Measurements from ENCODE around the gene PORCN. TPM values are rescaled to one million over a fixed set of nuclear protein-coding genes. Genes with fewer than 3 reads are reported as not detected.

Gene PORCN
- total RNA-seq, 1 donor from 2014 or later: 30.3 TPM

GRCh38 chrX:48470833-48471118, 38.0 kb upstream of the PORCN start:
- no peak overlapping the region for H2AFZ ChIP-seq (ENCODE audit: low read depth, low read length)
- H3K27me3 Mint-ChIP-seq (ENCODE audit: low read depth, unreplicated experiment): no peaks in the 10 kb centered on the region
- no peak overlapping the region for H3K4me2 ChIP-seq (ENCODE audit: low read length)
- no peak overlapping the region for H3K4me3 ChIP-seq (ENCODE audit: insufficient read depth, low read depth, low read length)
- no peaks in the 10 kb centered on the region for H3K36me3 Mint-ChIP-seq (ENCODE audit: low read depth, unreplicated experiment)
- no peak overlapping the region for H3K27ac Mint-ChIP-seq (ENCODE audit: unreplicated experiment)
- H3K4me1 ChIP-seq (ENCODE audit: insufficient read depth, low read length): peaks cover 9% of the 10 kb centered on the region
- DNase-seq (ENCODE audit: low read depth) (no peak), FAIRE-seq (no peak)
- no peaks in the 10 kb centered on the region for H4K20me1 ChIP-seq (ENCODE audit: insufficient read depth, low read length)
- no peaks in the 10 kb centered on the region for H3K27me3 ChIP-seq (ENCODE audit: insufficient read depth, low read length)
- no peak overlapping the region for H3K27ac ChIP-seq (ENCODE audit: low read depth, low read length)
- peaks cover 12% of the 10 kb centered on the region for H3K79me2 ChIP-seq (ENCODE audit: insufficient read depth, low read length)
- no peak overlapping the region for H3K4me3 Mint-ChIP-seq (ENCODE audit: unreplicated experiment)
- no peak overlapping the region for H3K9ac ChIP-seq (ENCODE audit: low read length)
- H3K9me3 ChIP-seq (ENCODE audit: insufficient read depth, low read depth, low read length): no peaks in the 10 kb centered on the region
- peaks cover 2% of the 10 kb centered on the region for H3K9me3 Mint-ChIP-seq (ENCODE audit: unreplicated experiment)
- no peaks in the 10 kb centered on the region for H3K36me3 ChIP-seq (ENCODE audit: insufficient read depth, low read length)
- TF ChIP-seq EZH2 (IDR thresholded peaks at IDR 0.05; ENCODE audit: insufficient read depth, low read length) (no peak), CTCF (IDR thresholded peaks at IDR 0.05; ENCODE audit: insufficient read depth, low read depth, low read length) (no peak)
- H3K4me1 Mint-ChIP-seq (ENCODE audit: low read depth, unreplicated experiment): peaks cover 15% of the 10 kb centered on the region

GRCh38 chrX:48471504-48471903, 37.3 kb upstream of the PORCN start:
- H3K4me3 Mint-ChIP-seq (ENCODE audit: unreplicated experiment): no peak overlapping the region
- Histone ChIP-seq H3K79me2 (ENCODE audit: insufficient read depth, low read length) (peaks cover 19% of the 10 kb centered on the region), H3K9ac (ENCODE audit: low read length) (no peak overlapping the region), H3K9me3 (ENCODE audit: insufficient read depth, low read depth, low read length) (no peaks in the 10 kb centered on the region), H3K36me3 (ENCODE audit: insufficient read depth, low read length) (no peaks in the 10 kb centered on the region), H3K27ac (ENCODE audit: low read depth, low read length) (no peak overlapping the region), H3K4me3 (ENCODE audit: insufficient read depth, low read depth, low read length) (no peak overlapping the region), H3K27me3 (ENCODE audit: insufficient read depth, low read length) (no peaks in the 10 kb centered on the region), H4K20me1 (ENCODE audit: insufficient read depth, low read length) (no peaks in the 10 kb centered on the region), H2AFZ (ENCODE audit: low read depth, low read length) (no peak overlapping the region), H3K4me1 (ENCODE audit: insufficient read depth, low read length) (peaks cover 8% of the 10 kb centered on the region), H3K4me2 (ENCODE audit: low read length) (no peak overlapping the region)
- H3K27ac Mint-ChIP-seq (ENCODE audit: unreplicated experiment): no peak overlapping the region
- DNase-seq (ENCODE audit: low read depth) (no peak), FAIRE-seq (no peak)
- no peaks in the 10 kb centered on the region for H3K36me3 Mint-ChIP-seq (ENCODE audit: low read depth, unreplicated experiment)
- TF ChIP-seq CTCF (IDR thresholded peaks at IDR 0.05; ENCODE audit: insufficient read depth, low read depth, low read length): no peak
- TF ChIP-seq EZH2 (IDR thresholded peaks at IDR 0.05; ENCODE audit: insufficient read depth, low read length): no peak
- H3K27me3 Mint-ChIP-seq (ENCODE audit: low read depth, unreplicated experiment): no peaks in the 10 kb centered on the region
- H3K9me3 Mint-ChIP-seq (ENCODE audit: unreplicated experiment): peaks cover 2% of the 10 kb centered on the region
- H3K4me1 Mint-ChIP-seq (ENCODE audit: low read depth, unreplicated experiment): peaks cover 14% of the 10 kb centered on the region

- no peaks in the 10 kb centered on the region for H3K27me3 Mint-ChIP-seq (ENCODE audit: low read depth, unreplicated experiment)
- peaks cover 26% of the 10 kb centered on the region for H3K79me2 ChIP-seq (ENCODE audit: insufficient read depth, low read length)
- no peak overlapping the region for H3K4me2 ChIP-seq (ENCODE audit: low read length)
- H3K27ac Mint-ChIP-seq (ENCODE audit: unreplicated experiment): no peak overlapping the region
- H3K4me1 ChIP-seq (ENCODE audit: insufficient read depth, low read length): peaks cover 8% of the 10 kb centered on the region
- H3K4me1 Mint-ChIP-seq (ENCODE audit: low read depth, unreplicated experiment): peaks cover 14% of the 10 kb centered on the region
- H3K4me3 Mint-ChIP-seq (ENCODE audit: unreplicated experiment): no peak overlapping the region
- no peaks in the 10 kb centered on the region for H3K36me3 Mint-ChIP-seq (ENCODE audit: low read depth, unreplicated experiment)
- no peaks in the 10 kb centered on the region for H3K27me3 ChIP-seq (ENCODE audit: insufficient read depth, low read length)
- H2AFZ ChIP-seq (ENCODE audit: low read depth, low read length): no peak overlapping the region
- no peaks in the 10 kb centered on the region for H3K36me3 ChIP-seq (ENCODE audit: insufficient read depth, low read length)
- DNase-seq (ENCODE audit: low read depth) (no peak), FAIRE-seq (no peak)
- no peak overlapping the region for H3K27ac ChIP-seq (ENCODE audit: low read depth, low read length)
- peaks cover 2% of the 10 kb centered on the region for H3K9me3 Mint-ChIP-seq (ENCODE audit: unreplicated experiment)
- H4K20me1 ChIP-seq (ENCODE audit: insufficient read depth, low read length): peaks cover 7% of the 10 kb centered on the region
- TF ChIP-seq EZH2 (IDR thresholded peaks at IDR 0.05; ENCODE audit: insufficient read depth, low read length): no peak
- TF ChIP-seq CTCF (IDR thresholded peaks at IDR 0.05; ENCODE audit: insufficient read depth, low read depth, low read length): no peak
- no peaks in the 10 kb centered on the region for H3K9me3 ChIP-seq (ENCODE audit: insufficient read depth, low read depth, low read length)
- no peak overlapping the region for H3K9ac ChIP-seq (ENCODE audit: low read length)
- no peak overlapping the region for H3K4me3 ChIP-seq (ENCODE audit: insufficient read depth, low read depth, low read length)
Measured at GRCh38 chrX:48472225-48472624, 36.6 kb upstream of the PORCN start.
